ENCODE results near the gene CFAP299.

Gene CFAP299

DNA sequence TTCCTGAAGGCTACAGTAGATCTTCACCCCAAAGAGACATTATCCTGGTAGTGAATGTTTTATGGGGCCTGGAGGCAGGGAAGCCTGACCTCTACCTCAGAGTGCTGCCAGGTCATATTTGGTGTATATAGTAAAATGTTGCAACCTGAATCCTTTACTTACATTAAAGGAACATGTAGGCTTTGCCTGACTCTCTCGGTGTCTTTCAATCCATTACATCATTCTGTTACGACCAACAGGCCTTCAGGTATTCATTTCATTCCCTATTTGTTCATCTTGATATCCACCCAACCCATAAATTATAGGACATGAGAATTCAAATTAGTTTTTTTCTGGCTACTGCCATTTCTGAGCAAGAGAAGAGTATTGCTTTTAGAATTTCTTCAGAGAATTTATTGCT, 116.5 kb downstream of the CFAP299 start:
- DNase-seq (ENCODE audit: low read depth), result no peak

DNA sequence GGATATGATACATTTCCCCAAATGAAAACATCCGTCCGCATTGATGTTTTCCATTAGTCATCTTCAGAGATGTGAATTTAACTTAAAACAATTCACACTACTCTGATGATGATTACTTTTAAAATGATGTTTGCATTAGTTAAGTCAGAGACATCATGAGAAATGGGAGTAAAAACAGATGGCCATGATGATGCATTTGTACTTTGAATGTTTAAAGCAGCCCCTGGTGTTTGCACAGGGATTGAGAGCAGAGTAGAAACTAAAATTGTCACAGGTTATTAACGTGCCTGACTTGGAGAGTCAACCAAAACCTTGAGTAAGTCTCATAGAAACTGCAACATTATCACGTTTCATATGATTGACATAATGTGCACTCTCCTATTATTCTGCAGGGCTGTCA, 117.2 kb downstream of the CFAP299 start:
- DNase-seq (ENCODE audit: low read depth), result no peak

DNA sequence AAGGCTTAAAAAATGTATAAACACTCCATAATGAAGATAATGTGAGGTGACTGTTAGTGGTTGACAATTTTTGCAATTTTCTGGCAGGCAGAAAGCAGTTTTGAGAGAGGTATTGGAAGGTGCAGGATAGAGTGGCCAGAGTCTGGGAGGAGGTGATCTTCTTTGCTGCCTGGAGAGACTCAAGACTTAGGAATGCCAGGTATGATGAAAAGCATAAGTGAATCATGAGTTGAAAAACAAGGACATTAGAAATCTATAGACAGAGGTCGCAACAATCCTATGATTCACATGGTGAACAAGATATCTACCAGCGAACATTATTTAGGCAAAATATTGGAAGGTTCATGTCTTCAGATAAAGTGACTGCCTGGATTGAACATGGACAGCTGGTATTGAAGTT, 118.5 kb downstream of the CFAP299 start:
- DNase-seq (ENCODE audit: low read depth), result no peak

DNA sequence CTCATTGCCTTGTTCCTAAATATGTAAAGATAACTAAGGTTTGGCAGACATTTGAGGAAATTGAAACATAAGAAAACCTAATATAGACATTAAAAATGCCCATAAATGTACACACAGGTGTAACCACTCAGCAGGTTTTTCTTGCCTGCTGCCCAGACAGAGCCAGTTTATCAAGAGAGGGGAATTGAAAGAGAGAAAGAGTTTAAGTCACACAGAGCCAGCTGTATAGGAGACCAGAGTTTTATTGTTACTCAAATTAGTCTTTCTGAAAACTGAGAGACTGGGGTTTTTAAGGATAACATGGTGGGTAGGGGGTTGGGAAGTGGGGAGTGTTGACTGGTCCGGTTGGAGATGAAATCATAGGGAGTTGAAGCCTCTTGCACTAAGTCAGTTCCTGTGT, 119.0 kb downstream of the CFAP299 start:
- no peak for DNase-seq (ENCODE audit: low read depth)

DNA sequence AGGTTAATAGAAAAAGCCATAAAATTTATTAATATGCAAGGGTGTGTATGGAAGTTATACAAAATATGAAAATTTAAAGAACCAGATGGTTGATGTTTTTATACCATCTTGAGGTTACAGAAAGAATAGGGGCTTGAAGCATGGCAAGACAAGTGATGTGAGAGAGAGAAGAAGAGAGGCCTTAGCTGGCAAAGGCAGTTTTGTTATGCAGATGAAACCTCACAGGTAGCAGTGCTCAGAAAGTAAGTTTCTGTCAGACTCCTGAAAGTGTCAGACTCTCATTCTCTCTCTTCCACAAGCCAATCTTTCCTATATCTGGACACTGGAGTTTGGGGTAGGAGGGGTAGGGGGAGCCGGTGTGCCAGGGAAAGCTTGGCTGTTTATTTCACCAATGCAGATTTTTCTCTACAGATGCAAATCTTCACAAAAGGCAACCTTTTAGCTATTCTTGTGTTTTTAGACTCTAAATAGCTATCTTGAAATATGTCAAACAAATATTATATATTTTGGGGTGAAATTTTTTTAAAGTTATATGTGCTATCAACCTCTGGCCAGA, 124.5 kb downstream of the CFAP299 start:
- no peak for DNase-seq (ENCODE audit: low read depth)

DNA sequence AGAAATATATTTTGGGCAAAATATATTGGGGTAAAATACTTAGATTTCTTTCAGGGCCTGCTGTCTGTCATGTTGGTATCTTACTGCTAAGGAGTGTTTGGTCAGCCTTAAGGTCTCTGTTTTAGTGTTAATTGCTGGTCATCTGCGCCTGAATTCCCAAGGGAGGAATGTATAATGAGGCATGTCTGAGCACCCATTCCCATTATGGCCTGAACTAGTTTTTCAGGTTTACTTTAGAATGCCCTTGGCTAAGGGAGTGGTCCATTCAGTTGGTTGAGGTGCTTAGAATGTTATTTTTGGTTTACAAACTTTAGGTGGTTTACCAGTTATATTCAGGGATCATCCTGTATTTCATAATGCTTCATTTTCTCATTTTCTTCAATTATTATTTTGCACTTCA, 125.9 kb downstream of the CFAP299 start:
- DNase-seq (ENCODE audit: low read depth), result no peak

DNA sequence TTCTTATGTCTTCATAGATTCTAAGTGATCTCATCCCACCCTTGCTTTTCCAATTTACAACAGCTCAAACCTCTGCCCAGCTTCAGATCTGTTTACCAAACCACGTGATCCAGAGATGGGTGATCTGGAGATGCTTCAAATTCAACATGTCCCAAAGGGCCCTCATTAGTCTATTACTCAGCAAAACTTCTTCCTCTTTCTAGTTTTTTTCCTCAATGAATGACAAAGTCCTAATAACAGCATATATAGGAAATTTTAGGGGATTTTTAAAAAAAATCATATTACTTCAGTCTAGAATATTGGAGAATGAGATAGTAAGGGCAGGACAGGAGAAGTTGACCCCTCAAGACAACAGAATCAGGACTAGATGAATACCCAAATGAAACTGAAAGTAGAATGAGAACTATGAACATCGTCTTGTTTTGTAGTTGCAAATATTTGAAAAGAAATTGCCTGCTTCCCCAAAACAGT, 127.1 kb downstream of the CFAP299 start:
- DNase-seq (ENCODE audit: low read depth), result no peak

DNA sequence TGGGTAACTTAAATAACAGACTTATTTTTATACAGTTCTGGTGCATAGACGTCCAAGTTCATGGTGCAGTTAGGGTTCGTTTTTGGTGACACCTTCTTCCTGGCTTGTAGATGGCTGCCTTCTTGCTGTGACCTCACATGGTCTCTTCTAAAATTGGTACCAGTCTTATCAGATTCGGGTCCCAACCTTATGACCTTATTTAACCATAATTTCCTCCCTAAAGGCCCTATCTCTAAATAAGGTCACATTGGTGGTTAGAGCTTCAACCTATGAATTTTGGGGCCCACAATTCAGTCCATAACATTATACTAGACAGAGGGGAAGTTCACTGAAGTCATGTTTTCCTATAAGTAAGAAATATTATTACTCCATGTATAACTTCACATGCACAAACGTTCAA, 128.0 kb downstream of the CFAP299 start:
- DNase-seq (ENCODE audit: low read depth), result no peak

DNA sequence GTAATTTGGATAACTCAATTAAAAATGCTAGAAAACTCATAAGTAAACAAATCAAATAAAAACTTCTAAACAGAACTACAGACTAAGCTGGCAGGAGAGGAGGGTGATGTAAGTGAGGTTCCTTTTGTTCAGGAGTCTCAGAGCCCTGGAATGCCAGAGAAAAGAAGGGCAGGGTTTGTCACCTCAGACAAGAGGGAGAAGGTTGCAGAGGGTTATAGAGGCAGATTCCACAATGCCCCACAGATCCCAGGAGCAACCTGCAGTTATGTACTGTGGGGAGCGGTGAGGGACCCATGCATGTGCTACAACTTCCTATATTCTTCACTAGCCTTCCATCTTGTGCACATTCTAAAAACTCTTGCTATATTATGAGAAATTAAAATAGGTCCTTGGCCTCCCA, 129.7 kb downstream of the CFAP299 start:
- no peak for DNase-seq (ENCODE audit: low read depth)

DNA sequence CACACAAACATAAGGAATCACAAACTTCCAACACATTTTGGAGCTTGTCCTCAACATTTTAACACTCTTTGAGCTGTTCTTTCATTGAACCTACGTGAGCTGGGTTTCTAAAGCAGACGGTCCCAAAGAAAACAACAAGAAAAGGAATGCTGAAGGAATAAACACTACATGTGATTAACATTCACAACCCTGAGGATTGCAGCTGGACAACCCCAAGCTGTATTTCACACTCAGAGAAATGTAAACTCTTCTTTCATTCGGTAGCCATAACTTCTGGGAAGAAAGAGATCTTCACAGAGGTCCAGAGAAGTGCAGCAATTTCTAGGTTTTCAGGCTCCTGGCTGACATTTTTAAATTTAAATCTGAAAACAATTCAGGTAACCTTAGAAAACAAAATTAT, 130.2 kb downstream of the CFAP299 start:
- no peak for DNase-seq (ENCODE audit: low read depth)

DNA sequence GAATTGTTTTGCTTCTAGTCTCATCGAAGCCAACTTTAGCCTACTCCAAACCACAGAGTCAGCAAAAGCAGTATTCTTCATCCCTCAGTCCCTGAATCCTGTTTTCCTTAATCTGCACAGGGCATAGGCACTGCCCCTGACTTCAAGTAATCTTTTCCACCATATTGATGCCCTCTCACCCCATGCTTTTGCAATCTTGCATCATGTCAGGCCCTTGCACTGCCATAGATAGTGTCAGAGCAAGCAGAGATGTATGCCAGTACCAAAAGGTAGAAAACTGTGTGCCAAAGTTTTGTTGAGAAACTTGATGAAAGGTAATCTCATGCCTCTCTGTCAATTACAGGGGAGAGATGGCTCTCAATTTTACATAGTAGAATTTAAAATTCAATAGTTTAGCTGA, 131.1 kb downstream of the CFAP299 start:
- no peak for DNase-seq (ENCODE audit: low read depth)

DNA sequence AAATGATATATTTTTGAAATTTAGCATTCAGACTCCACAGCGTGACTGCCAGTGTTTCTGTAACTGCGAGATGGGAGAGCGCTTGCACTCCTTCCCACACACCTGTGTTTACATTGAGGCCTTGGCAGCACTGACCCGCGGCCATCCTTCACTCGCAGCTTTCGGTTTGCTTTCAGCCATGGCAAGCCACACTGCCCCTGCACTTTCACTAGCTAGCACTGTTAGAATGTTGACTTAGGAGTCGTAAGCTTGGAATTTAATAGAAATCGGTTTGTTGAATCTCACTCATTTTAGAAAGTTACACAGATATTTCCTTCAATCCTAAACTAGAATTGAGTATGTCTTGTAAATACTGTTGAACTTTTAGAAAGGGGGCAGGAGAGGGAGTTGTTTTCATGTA, 136.2 kb downstream of the CFAP299 start:
- no peak for DNase-seq (ENCODE audit: low read depth)

DNA sequence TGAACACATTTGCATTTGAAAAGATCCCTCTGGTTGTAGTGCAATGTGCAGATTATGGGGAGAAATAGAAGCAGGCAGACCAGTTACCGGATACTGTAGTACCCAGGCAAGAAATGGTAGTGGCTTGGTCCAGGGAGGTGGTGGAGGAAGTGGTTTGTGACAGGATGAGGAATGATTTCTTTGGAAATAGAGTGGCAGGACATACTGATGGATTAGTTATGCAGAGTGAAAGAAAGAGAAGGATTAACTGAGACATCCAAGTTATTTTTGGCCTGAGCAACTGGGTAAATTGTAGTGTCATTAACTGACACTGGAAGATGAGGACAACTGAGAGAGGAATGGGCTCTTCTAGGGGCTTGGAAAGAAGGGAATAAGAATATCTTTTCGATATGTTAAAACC, 139.7 kb downstream of the CFAP299 start:
- DNase-seq (ENCODE audit: low read depth), result no peak

DNA sequence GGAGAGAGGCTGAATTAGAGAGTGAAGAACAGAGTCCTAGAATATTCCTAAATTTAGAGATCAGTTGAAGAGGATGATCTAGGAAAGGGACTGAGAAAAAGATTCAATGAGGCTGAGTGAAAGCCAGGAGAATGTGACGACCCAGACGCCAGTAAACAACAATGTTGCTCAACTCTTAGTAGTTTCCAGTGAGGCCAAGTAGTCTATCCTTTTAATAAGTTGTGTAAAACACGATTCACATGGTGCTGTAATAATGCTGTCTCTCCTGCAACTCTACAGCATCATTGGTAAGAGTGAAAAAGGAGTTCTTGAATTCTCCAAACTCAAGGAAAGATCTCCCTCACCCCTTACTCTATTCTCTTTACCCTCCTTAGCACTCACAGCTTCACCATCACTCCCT, 140.3 kb downstream of the CFAP299 start:
- no peak for DNase-seq (ENCODE audit: low read depth)

DNA sequence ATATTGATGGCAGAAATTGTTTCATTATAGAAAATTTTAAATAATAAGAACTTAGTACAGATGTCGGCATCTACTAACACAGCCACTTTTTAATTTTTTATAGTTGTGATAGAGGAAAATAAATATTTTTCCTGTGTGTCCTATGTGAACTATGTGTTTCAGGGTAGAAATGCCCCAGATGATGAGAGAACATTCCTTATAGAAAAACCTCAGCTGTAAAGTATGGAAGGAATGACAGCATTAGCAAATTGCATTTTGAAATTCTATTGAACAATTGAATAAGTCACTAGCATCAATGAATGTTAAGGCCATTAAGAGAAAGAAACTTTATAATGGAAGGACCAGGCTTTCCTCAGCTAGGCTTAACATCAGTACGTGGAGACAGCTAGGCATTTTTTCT, 149.2 kb downstream of the CFAP299 start:
- DNase-seq (ENCODE audit: low read depth), result no peak

DNA sequence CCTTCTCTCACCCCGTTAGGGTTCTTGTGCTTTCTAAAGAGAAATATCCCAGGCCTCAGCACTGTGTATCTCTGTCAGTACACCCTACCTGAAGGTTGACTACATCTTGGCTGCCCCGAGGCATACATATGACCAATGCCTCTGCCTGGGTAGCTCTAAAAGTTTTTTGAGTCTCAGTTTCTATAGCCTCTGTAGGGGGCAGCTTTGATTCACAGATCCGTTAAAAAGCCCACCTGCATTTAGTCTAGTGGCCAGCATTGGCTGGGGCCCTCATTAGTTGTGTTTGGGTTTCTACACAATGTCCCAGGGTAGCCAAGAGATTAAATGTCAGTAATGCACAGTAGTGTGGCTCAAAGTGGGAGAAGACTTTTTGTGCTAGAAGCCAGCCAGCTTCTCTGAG, 151.1 kb downstream of the CFAP299 start:
- no peak for DNase-seq (ENCODE audit: low read depth)

DNA sequence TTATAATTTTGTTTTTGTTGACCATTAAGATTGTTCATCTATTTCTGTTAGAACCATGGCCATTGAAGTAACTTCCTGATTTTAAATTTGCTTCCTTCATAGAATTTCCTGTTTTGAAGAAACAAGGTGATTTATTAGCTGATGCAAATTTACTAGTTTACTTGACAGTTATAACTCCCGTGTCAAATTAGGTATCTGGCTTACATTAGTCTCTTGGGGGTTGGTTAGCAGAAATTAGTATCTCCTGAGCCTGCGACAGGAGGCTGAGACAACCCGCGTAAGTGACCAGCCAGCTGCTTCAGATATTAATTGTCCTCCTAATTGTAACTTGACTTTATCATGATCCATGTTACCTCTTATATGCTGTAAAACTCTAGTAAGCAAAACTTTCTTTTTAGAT, 154.3 kb downstream of the CFAP299 start:
- no peak for DNase-seq (ENCODE audit: low read depth)

DNA sequence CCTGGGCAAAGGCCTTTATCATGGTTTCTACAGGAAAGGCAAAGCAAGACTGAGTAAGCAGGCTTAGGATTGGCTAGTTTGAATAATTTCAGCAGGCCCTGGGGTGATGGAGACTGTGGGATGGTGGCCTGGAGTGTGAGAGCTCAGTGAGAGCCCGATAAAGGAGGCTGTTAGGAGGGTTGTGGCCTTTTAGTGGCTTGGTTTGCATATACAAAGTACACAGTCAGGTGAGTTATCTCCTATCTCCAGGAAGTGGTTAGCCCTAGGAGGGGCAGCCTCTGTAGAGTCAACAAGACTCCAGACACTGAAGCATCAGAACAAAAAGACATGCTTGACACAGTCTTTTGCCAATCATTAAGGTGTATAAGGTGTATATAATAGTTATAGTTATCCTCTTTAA, 157.2 kb downstream of the CFAP299 start:
- DNase-seq (ENCODE audit: low read depth), result no peak

DNA sequence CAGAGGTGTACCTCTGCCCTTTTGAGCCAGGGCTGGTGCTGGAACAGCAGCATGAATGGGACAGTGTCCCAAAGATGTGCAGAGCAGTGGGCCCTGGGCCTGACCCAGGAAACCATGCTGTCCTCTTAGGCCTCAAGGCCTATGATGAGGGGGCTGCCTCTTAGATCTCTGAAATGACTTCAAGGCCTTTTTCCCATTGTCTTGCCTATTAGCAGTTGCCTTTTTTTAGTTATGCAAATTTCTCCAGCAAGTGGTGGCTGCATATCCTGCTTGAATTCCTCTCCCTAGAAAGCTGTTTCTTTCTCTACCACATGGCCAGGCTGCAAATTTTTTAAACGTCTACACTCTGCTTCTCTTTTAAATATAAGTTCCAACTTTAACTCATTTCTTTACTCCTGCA, 160.3 kb downstream of the CFAP299 start:
- DNase-seq (ENCODE audit: low read depth), result no peak

DNA sequence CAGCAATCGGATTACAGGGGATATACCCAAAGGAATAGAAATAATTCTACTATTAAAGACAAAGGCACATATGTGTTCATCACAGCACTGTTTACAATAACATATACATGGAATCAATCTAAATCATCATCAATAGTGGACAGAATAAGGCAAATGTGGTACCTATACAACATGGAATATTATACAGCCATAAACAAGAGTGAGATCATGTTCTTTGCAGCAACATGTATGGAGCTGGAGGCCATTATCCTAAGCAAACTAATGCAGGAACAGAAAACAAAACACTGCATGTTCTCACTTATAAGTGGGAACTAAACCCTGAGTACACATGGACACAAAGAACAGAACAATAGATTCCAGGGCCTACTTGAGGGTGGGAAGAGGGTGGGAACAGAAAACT, 163.2 kb downstream of the CFAP299 start:
- DNase-seq (ENCODE audit: low read depth), result no peak

DNA sequence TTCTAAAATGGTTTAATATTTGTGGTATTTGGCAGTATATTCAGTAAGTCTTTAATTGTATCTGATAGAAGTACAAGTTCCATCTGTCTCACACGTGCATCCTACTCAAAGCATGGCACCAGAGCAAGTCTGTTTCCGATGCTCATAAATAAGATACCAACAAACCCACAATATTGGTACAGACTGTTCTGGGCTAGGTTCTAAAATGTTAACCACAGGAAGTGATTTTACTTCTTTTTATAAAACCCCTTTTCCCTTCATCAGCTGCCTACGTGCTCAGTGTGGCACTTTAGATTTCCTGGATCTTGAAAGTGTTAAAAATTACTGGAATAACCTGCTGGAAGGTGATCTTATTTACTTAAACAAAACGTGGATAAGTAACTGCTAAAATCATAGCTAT, 165.1 kb downstream of the CFAP299 start:
- no peak for DNase-seq (ENCODE audit: low read depth)

DNA sequence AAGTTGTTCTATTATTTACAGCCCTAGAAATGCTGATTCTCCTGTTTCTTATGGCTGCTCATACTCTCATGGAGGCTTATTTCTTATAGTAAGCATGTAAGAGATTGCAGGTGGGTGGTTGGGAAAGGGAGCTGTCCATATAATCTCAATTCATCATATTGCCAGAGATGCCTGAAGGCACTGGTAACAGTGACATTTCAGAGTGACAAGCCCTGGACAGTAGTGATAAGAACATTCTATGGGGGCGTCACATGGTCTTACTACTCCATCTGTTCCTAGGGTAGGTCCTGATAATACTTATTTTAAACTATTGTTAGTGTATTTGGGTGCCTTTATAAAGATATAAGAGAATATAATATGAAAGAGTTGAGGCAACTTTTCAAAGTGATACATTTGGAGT, 171.5 kb downstream of the CFAP299 start:
- no peak for DNase-seq (ENCODE audit: low read depth)

DNA sequence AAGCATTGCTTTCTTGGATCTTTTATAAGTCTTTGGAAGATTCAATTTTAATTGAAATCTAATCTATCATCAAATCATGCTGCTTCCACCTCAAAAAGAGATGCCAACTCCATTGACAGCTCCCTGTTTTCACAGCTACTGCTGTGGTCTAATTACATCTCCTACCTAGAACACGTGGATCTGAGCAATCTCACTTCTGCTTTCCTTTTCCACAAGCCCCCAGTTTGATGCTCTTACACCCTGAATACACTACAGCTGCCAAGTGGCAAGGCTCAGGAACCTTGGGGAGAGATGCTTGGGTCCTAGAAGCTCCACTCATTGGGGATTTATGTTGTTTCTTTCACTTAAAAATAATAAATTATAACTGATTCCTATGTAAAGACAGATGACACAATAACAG, 172.0 kb downstream of the CFAP299 start:
- no peak for DNase-seq (ENCODE audit: low read depth)

DNA sequence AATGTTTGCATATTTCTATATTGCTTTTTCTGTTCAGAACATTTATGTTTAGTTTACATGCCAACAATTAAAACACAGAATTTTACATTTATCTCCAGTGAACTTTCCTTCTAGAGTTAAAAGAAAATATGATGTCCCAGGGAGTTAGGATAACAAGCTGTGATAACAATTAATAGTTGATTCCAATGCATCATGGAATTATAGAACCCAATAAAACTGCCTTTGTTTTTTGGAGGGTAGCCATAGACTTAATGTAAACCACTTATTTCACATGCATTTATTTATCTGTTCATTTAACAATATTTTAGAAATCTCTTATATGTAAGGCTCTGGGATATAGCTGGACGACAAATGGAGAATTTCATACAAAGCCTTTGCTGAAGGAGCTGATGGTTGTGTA, 180.0 kb downstream of the CFAP299 start:
- no peak for DNase-seq (ENCODE audit: low read depth)

DNA sequence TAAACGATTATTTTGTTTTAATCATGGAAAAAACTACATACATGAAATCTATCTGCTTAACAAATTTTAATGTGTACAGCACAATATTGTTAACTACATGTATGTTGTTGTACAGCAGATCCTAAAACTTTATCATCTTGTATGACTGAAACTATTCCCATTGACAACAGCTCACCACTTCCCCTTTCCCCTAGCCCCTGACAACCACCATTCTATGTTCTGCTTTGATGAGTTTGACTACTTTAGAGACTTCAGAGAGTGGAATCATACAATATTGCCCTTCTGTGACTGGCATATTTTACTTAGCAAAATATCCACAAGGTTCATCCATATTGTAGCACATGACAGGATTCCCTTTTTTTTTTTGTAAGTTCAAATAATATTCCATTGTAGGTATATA, 185.9 kb downstream of the CFAP299 start:
- no peak for DNase-seq (ENCODE audit: low read depth)

Measured in non-pigmented ciliary epithelial cell (primary cell).